Measurements from ENCODE around the gene ACSM3.

ACSM3 gene

DNA sequence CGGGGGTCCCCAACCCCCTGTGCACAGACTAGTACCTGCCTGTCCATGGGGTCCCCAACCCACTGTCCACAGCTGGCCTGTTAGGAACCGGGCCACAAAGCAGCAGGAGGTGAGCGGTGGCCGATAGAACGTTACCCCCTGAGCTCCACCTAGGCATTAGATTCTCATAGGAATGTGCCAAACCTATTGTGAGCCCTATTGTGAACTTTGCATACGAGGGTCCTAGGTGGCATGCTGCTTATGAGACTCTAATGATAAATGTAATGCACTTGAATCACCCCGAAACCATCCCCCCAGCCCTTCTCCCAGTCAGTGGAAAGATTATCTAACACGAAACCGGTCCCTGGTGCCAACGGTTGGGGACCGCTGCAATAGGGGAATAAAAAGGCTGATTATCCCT is 44.0 kb downstream of the ACSM3 start:
- no peak for DNase-seq

DNA sequence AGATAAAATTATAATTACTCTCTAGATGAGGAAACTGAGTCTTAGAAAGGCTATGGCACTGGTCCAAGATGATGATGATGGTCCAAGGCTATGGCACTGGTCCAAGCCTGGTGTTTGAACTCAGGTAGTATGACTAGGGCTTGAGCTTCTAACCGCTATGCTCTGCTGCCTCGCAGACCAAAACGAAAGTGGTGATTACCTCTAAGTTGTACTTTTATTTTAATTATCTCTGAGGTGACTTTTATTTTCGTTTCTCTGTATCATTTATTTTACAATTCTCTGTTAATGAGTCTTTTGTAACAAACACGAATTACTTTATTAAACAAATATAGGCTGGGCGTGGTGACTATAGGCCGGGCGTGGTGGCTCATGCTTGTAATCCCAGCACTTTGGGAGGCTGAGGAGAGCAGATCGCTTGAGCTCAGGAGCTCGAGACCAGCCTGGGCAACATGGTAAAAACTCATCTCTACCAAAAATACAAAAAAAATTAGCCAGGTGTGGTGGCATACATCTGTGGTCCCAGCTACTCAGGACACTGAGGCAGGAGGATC is 48.1 kb downstream of the ACSM3 start:
- DNase-seq: no peak

DNA sequence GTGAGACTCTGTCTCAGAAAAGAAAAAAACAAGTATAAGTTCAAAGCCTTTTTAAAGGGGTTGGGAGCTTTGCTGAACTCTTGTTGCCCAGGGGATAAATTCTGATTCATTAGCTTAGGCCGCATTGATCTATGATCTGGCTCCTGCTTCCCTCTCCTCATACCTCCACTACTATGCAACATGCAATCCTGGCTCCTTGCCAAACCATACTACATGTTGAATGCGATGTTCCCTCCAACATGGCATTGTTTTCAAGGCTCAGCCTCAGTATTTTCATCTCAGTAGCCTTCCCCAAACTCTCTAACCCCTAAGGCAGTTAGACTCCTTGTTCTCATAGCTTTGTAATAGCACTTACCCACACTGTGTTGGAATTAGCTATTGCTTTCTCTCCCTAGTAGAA is 48.7 kb downstream of the ACSM3 start:
- DNase-seq: no peak

DNA sequence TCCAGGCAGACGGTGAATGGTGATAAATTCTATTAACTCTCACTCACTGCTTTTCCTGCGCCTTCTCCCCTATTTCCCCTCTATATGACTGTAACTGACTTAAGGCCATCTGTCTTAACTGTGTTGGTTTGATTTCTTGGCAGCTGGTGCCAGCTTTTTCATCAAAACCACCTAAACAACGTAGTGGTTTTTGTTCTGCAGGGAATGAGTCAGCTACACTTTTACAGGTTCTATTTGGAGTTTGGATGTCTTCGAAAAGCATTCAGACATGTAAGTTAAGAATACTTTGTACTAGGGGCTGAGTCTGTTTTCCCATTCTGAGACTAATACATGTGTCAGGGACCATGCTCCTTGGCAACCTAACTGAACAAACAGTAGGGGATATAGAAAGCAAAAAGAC is 51.0 kb downstream of the ACSM3 start:
- DNase-seq: no peak

DNA sequence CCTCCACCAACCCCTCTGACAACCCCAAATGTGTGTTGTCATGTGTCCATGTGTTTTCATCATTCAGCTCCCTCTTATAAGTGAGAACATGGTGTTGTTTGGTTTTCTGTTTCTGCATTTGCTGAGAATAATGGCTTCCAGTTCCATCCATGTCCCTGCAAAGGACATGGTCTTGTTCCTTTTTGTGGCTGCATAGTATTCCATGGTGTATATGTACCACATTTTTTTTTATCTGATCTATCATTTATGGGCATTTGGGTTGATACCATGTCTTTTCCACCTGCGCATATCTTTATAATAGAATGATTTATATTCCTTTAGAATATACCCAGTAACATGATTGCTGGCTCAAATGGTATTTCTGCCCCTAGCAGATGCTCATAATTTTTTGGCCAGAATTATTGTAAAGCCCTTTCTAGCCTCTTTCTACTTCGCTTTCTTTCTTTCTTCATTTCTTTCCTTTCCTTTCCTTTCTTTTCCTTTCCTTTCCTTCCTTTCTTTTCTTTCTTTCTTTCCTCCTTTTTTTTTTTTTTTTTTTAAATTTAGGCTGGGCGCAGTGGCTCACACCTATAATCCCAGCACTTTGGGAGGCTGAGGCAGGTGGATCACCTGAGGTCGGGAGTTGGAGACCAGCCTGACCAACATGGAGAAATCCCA is 55.2 kb downstream of the ACSM3 start:
- DNase-seq: no peak

DNA sequence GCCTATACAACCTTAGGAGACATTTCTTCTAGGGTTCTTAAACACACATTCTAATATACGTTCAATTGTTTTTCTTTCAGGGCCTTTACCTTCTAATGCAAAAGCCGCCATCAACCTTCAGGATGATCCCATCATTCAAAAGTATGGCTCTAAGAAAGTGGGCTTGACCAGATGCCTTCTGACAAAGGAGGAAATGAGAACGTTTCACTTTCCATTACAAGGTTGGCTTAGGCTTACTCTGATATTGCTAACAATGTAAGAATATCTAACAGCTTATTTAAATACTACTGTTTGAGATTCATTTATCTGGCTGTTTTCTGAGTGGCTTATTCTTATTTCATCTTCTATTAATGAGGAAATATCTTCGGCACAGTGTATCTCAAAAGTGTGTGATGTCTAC is 57.9 kb downstream of the ACSM3 start:
- no peak for DNase-seq

DNA sequence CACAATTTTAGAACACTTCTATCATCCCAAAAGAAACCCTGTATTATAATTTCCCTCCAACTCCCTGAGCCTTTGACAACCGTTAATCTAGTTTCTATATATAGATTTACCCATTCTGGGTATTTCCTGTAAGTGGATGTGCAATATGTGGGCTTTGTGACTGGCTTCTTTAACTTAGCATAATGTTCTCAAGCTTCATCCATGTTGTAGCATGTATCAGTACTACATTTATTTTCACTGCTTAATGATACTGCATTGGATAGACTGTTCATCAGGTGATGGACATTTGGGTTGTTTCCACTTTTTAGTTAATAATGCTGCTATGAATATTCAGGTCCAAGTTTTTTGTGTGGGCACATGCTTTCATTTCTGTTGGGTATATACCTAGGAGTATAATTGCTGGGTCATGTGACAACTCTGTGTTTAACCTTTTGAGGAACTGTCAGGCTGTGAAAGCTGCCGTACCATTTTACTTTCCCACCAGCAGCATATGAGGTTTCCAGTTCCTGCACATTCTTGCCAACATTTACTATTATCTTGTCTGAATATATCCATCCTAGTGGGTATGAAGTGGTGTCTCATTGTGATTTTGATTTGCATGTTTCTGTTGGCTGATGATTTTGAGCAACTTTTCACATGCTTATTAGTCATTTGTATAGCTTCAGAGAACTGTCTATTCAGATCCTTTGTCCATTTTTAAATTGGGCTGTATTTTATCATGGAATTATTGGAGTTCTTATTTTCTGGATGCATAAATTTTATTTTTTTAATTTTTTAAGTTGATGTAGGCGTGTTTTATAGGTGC is 58.9 kb downstream of the ACSM3 start:
- no peak for DNase-seq

DNA sequence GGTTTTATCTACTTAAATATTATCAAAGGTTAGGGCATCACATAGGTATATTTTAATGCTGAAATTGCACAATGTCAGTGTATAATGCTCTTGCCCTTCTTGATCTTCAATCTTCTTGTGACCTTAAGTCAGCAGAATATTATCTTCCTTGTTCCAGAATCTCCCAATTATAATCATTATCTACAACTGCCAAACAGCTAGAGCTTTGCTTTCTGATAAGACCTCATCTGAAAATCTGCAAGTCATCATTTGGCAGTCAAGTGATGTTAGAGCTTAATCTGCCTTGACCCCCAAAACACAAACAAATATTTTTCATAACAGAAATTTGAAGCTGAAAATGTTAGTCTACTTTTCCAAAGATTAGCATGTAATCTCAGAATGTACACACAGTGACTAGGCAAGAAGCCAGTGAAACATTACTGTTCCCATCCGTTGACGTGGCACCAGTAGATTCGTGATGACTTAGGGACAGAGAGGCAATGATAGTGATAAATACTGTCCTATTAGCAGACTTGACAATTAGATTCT is 62.3 kb downstream of the ACSM3 start:
- DNase-seq: no peak

DNA sequence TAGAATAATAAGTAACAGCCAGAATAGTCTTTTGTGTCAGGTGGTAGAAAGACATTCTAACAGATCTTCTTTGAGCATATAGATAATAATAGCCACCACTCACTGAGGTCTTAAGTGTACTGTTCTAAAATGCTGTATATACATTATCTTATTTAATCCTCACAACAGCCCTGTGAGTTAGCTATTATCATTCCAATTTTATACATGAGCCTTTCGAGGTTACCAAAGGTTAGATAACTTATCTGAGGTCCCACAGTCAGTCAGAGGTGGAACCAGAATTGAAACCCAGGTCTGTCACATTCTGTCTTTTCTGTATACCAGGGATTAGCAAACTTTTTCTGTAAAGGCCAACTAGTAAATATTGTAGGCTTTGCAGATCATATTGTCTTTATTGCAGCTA is 65.7 kb downstream of the ACSM3 start:
- DNase-seq: no peak

DNA sequence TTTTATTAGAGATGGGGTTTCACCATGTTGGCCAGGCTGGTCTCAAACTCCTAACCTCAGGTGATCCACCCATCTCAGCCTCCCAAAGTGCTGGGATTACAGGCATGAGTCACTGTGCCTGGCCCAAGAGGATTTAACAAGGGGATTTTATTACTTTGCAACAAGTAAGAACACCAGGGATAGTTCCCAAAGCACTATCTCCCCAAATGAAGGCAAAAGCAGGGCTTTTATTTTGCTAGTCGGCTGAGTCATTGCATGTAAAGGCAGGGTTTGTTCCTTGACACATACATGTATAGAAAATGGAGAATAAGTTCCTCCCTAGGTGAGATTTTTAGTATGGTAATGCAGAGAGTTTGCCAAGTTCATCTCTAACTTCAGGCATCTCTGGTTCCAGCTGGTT is 66.6 kb downstream of the ACSM3 start:
- no peak for DNase-seq

DNA sequence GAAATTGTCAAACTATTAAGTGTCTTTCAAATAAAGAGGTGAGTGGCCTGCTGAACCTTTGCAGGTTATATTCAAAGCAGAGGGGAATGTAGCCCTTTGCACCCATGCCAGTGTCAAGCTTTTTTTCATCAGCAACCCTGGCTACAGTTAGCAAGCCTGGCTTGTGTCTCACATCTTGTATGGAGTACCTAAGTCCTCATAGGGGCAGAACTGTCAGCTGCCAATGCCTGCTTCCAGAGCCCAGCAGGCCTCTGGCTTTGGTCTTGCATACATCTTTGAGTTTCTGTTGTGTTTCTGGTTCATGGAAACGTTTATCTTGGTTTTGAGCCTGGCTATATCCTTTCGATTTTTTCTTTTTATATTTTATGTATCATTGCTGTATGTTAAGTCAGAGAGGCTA is 69.3 kb downstream of the ACSM3 start:
- no peak for DNase-seq

DNA sequence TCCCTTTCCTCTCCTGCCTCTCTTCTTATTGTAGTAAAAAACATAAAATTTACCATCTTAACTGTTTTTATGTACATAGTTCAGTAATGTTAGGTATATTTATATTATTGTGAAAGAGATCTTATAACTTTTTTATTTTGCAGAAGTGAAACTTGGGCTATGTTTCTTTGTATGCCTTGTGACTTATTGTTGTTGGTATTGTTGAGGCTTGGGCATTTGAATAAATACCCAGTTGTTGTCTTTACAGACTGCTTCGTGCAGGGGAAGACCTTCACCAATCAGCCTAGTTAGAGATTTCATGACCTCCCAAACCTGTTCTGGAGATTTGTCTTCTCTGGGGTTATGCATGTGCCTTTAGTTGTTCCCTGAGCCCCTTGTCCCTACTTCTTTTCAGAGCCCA is 74.4 kb downstream of the ACSM3 start:
- no peak for DNase-seq

DNA sequence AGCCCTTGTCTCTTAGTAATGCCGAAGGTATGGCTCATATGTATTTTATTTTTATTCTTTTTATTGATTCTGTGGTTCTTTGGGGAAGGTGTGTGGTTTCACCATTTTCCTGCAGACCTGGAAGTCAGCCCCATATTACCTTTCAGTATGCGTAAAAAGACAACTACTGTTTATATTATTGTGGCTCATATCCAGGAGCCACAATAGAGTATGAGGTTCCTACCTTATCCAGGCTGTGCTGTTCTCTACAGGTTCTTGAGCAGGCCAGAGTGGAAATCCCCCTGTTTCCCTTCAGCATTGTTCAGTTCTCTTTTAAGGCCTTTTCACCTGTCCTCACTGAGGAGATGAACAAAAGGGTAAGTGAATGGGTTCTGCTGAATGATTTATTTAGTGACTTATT is 75.7 kb downstream of the ACSM3 start:
- DNase-seq: no peak

DNA sequence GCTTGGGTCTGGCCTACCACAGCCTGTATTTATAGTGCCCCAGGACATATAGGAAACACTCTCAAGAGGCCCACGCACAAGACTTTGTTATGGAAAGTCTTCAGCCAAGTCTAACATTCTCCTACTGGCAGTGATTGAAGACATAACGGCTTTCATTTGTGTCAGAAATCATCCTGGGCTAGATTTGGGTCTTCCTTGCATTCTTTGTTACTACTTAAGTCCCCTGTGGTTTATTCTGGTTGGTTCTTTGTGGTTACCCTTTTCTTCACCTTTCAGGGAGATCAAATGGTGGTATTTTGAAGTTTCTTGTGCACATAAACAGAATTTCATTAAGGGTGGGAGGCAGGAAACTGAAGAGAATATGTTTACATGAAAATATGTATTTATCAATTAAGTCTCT is 80.2 kb downstream of the ACSM3 start:
- DNase-seq: no peak

DNA sequence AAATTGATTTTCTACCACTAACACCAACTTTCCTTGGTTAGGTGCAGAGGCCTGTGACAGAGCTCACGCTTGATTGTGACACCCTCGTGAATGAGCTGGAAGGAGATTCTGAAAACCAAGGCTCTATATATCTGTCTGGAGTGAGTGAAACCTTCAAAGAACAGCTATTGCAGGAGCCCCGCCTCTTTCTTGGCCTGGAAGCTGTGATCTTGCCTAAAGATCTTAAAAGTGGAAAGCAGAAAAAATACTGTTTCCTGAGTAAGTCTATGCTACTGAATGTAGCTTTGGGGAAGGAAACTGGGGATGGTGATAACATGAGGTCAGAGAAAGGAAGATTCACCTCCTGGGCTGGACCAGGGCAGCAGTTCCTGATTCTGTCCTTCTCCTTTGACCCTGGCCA is 80.8 kb downstream of the ACSM3 start:
- no peak for DNase-seq

DNA sequence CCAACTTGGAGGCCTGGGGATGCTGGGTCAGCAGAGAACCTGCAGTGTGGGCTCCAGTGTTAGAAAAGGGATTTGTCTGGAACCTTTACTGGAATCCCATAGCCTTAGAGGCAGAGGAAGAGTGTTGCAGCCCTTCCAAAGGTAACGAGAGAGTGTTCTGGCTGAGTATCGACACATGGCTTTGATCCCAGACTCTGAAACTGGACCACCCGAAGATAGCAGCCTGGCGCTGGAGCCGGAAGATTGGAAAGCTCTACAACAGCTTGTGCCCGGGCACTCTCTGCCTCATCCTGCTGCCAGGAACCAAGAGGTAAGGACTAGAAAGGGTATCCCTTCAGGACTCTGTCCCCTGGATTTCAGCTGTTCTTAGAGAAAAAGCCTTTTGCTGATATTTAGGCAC is 82.2 kb downstream of the ACSM3 start:
- no peak for DNase-seq

DNA sequence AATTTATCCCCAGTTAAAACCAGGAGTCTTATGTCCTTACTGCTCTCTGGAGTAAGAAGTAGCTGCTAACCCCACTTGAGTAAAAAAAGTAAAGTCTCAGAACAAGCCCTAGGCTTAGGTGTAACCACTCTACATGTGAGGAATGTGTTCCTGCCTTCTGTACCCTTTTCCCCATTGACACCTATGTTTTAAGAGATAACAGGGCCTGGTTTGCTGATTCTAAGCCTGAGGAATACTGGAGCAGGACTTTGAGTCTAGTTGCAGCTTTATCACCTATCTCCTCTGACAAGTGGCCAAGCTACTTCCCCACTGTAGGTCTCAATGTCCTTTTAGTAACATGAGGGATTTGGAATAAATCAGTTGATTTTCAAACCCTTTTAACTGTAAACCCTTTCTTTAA is 82.7 kb downstream of the ACSM3 start:
- DNase-seq: no peak
